Right lobe of liver (tissue), 6 donors: ENCODE data around the gene MYLIP. TPM values are rescaled to one million over a fixed set of nuclear protein-coding genes. Genes with fewer than 3 reads are reported as not detected.

Experiments
- ATAC-seq, 4 donors: fragments of 200-7000 bp; cut with Tn5 transposase; one replicate each; pipeline ENCODE4 v1.9.1; 2020; ENCODE audit warnings: mild to moderate bottlenecking in 4 of 4, moderate library complexity in 4 of 4
- DNase-seq, 3 donors: peaks; one replicate each; pipeline ENCODE4 v3.0.0-alpha.2; 2020
- H3K27ac ChIP-seq, 3 donors: fragments of 200-600 bp; one replicate each; pipeline ENCODE4 v1.8.0; 2022
- H3K27me3 ChIP-seq, 2 donors: fragments of 200-600 bp; one replicate each; pipeline ENCODE4 v1.8.0; 2022
- H3K36me3 ChIP-seq, 4 donors: fragments of 200-600 bp; sonication (generic) in 1 of 4; one replicate each; pipeline versions ENCODE4 v1.5.1 to v1.8.0; 2017 to 2022; ENCODE audit warnings: control low read depth in 1 of 4
- H3K4me1 ChIP-seq, 4 donors: fragments of 200-600 bp; sonication (generic) in 1 of 4; one replicate each; pipeline versions ENCODE4 v1.5.1 to v1.8.0; 2017 to 2022; ENCODE audit warnings: control low read depth in 1 of 4
- H3K4me3 ChIP-seq, 3 donors: fragments of 200-600 bp; one replicate each; pipeline ENCODE4 v1.8.0; 2022
- H3K9me3 ChIP-seq, 4 donors: fragments of 200-600 bp; sonication (generic) in 1 of 4; one replicate each; pipeline versions ENCODE4 v1.5.1 to v1.8.0; 2017 to 2022; ENCODE audit warnings: control low read depth in 1 of 4
- CTCF ChIP-seq, 4 donors: fragments of 200-600 bp in 3 of 4; fragments of 450-650 bp in 1 of 4; IDR thresholded peaks; one replicate each; pipeline versions ENCODE4 v1.5.1 to v1.8.0; 2016 to 2022; ENCODE audit warnings: antibody characterized with exemption in 4 of 4, mild to moderate bottlenecking in 2 of 4
- POLR2A ChIP-seq: fragments of 450-650 bp; IDR thresholded peaks from one replicate; pipeline ENCODE4 v1.6.1; 2017; ENCODE audit warnings: antibody characterized with exemption, mild to moderate bottlenecking
- WGBS: methylation state at CpG from one replicate; pipeline ENCODE4 v1.1.6; 2018; ENCODE audit warnings: low coverage, low lambda C conversion rate; ENCODE audit not compliant: insufficient coverage; ENCODE audit errors: missing lambda C conversion rate; 5-methylcytosine and 5-hydroxymethylcytosine counted together
- intact Hi-C, 2 donors: fragments of 100-400 bp; cut with DNase I; formaldehyde crosslinking; loops; one replicate each; pipeline versions ENCODE4 v1.11.2 to v1.14.1; 2022
- total RNA-seq, 6 experiments: library from RNA; depleted of rRNA in 2 of 6; stranded (reverse); fragments of >200 nt in 2 of 6; fragmentation: NEBNext Ultra II Directional in 3 of 6; extraction: Animal tissue kit (Norgen Biotek cat#: 25700) in 3 of 6; gene quantifications; one replicate each; pipeline versions ENCODE4 v1.1.0 to v1.2.4, GENCODE V29; 2016 to 2023
- donor health status: DM: no; HTN: yes; CAD: no.
- donor health status: DM: no; HTN: no; CAD: no.
- donor health status: DM: no; HTN: no; CAD: no.
- donor health status: DM: no; HTN: yes; CAD: no.
- donor health status: DM: no; HTN: yes; CAD: no.

Gene MYLIP
- total RNA-seq, 6 experiments from 2014 or later: 2.0 to 5.3 (median 2.8) TPM

GRCh38 chr6:16148498-16148897 lies 19.6 kb downstream of the MYLIP start:
- DNase-seq: no peak
- Histone ChIP-seq H3K27me3 (no peaks in the 10 kb centered on the region), H3K4me3 (no peak overlapping the region), H3K27ac (no peak overlapping the region), H3K4me1 (no peaks in the 10 kb centered on the region), H3K9me3 (no peaks in the 10 kb centered on the region), H3K36me3 (peaks cover 0 to 38% (median 8%) of the 10 kb centered on the region in 4 donors)
- WGBS: no CpG with 5 or more reads among the region's 2 CpGs
- no peak for ATAC-seq
- TF ChIP-seq POLR2A (no peak), CTCF (IDR thresholded peaks at IDR 0.05) (no peak)
- intact Hi-C loops: no loop called here

DNA sequence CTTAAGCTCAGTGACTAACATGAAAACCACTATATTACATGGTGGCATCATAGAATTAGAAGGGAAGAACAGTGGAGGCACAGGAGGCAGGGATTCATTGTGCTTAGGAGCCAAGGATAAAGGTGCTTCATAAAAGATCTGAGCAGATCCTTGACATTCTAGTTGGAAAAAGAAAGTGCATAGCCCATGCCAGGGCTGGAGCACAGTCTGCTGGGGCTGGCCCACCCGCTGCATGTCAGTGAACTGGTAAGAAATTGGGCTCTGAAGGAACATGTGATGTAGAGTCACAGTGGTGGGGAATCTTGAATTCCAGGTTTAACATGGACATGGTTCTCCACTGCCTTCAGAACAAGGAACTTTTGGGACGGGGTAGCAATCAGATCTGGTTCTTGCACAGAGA lies 20.4 kb downstream of the MYLIP start:
- Histone ChIP-seq H3K27ac (no peak overlapping the region), H3K4me1 (no peaks in the 10 kb centered on the region), H3K9me3 (no peaks in the 10 kb centered on the region), H3K36me3 (peaks cover 0 to 30% (median 6%) of the 10 kb centered on the region in 4 donors), H3K4me3 (no peak overlapping the region), H3K27me3 (no peaks in the 10 kb centered on the region)
- DNase-seq (no peak), ATAC-seq (no peak)
- TF ChIP-seq CTCF (IDR thresholded peaks at IDR 0.05) (no peak), POLR2A (no peak)
- intact Hi-C loops: no loop called here
- 94% methylated on average over 2 of the region's 2 CpGs for WGBS

- peaks cover 0 to 22% (median 2%) of the 10 kb centered on the region in 4 donors for H3K36me3 ChIP-seq
- DNase-seq (no peak), ATAC-seq (no peak)
- H3K27ac ChIP-seq: no peak overlapping the region
- no peaks in the 10 kb centered on the region for H3K27me3 ChIP-seq
- H3K4me1 ChIP-seq: no peaks in the 10 kb centered on the region
- H3K4me3 ChIP-seq: no peak overlapping the region
- intact Hi-C loops: no loop called here
- no peaks in the 10 kb centered on the region for H3K9me3 ChIP-seq
- WGBS: 100% methylated on average over 7 of the region's 7 CpGs
- TF ChIP-seq CTCF (IDR thresholded peaks at IDR 0.05) (no peak), POLR2A (no peak)
Observed at GRCh38 chr6:16150098-16150497, 21.2 kb downstream of the MYLIP start.

DNA sequence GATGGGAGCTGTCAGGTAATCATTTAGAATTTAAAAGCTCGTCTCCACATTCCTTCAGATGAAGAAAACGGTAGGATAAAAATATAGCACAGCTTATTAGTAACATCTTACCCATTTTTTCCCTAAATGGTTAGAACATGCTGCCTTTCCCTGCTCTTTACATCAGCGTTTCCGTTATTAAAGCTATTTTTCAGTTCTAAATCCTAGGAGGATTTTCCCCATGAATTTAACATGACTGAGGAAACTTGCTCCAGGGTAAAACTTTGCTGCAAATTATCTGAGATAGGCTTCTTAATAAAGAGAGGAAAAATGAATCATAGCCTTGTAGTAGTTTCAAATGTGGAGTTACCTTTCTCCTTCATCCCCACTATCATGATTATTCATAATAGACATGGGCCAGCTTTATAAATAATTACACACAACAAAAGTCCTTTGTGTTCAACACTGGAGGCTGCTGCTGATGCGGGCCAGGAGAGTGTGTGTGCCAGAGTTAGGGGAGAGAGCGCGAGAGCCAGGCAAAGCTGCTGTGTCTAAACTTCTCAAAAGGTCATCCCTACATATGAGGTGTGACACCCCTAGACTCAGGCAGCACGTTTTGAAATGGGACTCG lies 24.4 kb downstream of the MYLIP start:
- 90% methylated on average over 9 of the region's 9 CpGs for WGBS
- TF ChIP-seq POLR2A (no peak), CTCF (IDR thresholded peaks at IDR 0.05) (no peak)
- ATAC-seq (no peak), DNase-seq (no peak)
- H3K4me3 ChIP-seq: no peak overlapping the region
- H3K27ac ChIP-seq: no peak overlapping the region
- intact Hi-C loops: no loop called here
- no peaks in the 10 kb centered on the region for H3K4me1 ChIP-seq
- H3K9me3 ChIP-seq: no peaks in the 10 kb centered on the region
- H3K36me3 ChIP-seq: peaks cover 0 to 4% (median 0%) of the 10 kb centered on the region in 4 donors
- H3K27me3 ChIP-seq: no peaks in the 10 kb centered on the region
